HS-5 (cell line): ENCODE results near the gene PCK2.
"Not testable (repeated sequence)": the region's sequence is repeated elsewhere in the genome, so short reads cannot be mapped to it uniquely, and the experiment has no call there.

Source experiments
- DNase-seq: peaks from one replicate; pipeline ENCODE4 v3.0.0-alpha.2; 2012; ENCODE audit warnings: low read depth

Gene PCK2

DNA sequence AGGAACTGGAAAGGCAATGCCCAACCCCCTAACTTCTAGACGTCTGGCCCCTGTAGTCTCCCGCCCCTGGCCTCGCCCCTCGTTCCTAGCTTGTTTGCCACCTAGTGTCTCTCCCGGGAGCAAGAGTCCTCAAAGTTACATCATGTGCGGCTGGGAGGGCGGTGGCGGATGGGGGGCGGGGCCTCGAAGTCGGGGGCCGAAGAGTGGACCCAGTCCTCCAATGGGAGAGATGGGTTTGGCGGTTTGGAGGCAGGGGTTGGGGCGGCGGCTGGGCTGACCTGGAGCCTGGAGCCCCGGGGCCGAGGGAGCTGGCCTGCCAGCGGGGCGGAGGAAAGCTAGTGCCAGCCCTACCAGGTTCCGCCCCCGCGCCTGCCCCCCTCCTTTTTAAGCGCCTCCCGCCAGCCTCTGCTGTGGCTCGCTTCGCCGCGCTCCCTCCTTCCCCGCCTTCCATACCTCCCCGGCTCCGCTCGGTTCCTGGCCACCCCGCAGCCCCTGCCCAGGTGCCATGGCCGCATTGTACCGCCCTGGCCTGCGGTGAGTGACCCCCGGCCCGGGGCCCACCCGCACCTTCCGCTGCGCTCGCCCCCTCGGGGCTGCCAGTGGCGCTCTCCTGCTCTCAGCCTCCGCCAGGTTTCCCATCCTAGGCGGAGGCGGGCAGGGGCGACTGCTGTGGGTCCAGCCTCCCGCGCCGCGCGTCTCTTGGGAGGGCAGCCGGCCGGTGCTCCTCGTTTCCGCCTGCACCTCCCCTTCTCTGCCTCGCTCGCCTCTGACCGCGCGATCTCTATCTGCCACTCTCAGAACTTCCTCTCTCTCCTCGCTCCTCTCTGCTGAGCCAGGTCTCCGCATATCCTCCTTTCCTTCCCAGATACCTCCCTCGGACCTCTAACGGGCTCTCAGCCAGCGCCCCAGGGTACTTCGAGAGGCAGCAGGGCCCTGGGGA lies at the start of gene PCK2:
TSS of gene PCK2 (plus strand) at position 411 of the 940 bp plus-strand sequence. CDS start at position 506, 95 bp downstream.
- peak; percentile 56 for DNase-seq

DNA sequence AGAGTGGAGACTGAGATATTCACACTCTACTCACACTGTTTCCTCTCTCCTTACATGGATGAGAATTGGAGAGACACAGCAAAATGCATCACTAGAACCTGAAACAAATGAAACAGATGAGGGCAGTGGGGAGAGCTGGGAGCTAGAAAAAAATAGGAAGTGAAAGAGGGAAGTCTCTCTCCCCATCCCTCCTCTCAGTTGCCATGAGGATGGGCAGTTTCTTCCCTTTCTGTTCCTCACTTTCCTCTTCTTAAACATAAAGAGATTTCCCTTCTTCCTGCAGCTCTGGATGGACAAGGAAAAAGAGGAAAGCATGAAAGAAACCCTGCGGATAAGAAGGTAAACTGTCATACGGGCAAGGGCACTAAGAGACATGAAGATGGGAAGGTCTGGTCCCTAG lies 45.1 kb upstream of the PCK2 start:
- not testable (repeated sequence) for DNase-seq

DNA sequence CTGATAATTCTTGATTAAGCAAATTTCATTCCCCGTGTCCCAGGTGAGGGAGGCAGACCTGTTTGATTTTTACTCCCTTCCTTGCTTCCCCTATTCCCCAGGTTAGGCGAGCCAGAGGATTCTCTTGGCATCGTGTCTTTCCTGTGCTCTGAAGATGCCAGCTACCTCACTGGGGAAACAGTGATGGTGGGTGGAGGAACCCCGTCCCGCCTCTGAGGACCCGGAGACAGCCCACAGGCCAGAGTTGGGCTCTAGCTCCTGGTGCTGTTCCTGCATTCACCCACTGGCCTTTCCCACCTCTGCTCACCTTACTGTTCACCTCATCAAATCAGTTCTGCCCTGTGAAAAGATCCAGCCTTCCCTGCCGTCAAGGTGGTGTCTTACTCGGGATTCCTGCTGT lies 43.4 kb upstream of the PCK2 start:
- not testable (repeated sequence) for DNase-seq

DNA sequence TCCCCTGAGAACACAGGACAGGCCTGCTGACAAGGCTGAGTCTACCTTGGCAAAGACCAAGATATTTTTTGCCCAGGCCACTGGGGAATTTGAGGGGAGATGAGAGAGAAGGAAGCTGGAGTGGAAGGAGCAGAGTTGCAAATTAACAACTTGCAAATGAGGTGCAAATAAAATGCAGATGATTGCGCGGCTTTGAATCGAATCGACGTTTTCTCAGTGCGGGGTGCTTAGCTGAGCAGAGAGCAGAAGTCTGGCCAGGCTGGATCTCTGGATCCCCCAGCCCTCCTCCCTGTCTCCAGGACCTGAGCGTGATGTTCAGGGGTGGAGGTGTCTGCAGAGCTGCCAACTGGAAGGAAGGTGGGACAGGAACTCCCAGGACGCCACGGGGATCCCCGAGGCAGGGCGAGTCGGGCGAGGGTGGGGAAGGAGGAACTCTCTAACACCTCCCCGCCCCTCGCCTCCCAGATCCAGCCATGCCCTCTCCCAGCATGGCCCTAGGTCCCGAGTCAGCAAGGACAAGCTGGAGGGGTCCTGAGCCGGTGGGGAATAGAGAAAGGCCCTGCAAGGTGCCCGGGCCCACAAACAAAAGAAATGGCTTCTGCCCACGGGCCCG lies 42.8 kb upstream of the PCK2 start:
- DNase-seq = no peak

DNA sequence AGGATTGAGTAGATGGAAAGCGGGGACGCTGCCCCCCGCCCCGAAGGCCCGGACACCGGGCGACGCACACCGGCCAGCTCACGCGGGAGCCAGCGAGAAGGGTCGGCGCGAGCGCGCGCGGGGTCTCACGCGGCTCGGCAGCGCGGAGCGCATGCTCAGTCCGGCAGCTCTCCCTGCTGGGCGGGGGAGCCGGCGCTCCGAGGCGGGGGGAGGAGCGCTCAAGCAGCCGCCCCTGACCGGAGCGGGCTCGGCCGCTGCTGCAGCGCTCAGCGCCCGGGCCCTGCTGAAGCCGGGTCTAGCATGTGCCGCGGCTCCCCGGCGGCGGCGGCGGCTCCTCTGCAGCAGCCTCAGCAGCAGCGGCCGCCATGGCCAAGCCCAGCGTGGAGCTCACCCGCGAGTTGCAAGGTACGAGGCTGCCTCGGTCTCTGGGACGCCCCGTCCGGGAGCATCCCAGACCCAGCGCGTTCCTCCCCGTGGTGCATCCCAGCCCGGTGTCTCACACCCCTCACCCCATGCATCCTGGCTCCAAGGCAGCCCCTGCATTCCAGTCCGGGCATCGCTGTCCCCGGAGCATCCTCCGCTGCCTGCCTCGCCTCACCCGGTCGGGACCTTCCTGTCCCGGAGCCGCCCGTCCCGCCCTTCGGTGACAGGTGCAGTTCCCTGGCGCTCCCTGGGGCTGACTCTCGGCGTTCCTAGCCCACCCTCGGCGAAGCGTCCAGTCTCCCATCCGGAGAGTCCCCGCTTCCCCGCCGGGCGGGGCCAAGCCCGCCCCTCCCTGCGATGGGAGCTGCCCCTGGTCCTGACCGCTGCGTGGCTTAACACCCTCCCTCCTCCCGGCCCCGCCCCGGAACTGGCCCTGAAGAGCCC lies 42.1 kb upstream of the PCK2 start, which contains the start of gene CARMIL3:
TSS of gene CARMIL3 (plus strand) at position 221 of the 867 bp plus-strand sequence. CDS start at position 366, 145 bp downstream.
- no peak for DNase-seq

DNA sequence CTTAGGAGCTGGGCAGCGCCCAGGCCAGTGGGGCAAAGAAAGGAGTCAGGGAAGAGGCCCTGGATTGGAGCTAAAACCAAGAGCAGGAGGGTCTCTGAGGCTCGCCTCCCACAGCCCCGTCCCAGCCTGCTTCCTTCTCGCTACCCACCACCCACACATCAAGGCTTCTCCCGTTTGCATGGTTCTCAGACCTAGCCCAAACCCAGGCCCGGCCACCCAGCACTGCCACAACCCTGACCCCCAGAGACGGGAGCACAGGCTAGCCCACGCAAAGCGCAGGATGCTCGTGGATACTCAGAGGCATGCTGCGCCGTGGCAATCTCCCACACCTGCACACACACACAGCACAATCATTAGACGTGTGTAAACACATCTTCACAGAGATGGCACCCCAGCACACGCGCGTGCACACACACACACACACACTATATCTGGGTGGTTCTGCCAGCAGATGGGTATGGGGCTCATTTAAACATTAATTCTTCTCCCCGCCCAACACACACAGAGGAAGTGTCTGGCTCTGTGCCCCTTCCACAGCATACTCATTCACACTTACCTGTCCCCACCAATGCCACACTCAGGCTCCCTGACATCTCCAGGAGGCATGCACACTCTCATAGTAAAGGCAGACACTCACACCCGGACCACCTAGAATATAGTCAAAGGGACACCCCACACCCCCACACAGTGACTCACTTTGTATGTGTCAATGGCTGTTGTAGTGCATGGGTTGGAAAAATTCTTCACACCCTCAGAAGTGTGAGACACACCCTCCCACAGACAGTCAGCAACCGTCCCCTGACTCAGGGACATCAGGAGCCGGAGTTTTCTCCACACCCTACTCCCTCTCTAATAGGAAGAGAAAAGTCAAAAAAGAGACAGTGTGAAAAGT lies 41.2 kb upstream of the PCK2 start:
- no peak for DNase-seq

DNA sequence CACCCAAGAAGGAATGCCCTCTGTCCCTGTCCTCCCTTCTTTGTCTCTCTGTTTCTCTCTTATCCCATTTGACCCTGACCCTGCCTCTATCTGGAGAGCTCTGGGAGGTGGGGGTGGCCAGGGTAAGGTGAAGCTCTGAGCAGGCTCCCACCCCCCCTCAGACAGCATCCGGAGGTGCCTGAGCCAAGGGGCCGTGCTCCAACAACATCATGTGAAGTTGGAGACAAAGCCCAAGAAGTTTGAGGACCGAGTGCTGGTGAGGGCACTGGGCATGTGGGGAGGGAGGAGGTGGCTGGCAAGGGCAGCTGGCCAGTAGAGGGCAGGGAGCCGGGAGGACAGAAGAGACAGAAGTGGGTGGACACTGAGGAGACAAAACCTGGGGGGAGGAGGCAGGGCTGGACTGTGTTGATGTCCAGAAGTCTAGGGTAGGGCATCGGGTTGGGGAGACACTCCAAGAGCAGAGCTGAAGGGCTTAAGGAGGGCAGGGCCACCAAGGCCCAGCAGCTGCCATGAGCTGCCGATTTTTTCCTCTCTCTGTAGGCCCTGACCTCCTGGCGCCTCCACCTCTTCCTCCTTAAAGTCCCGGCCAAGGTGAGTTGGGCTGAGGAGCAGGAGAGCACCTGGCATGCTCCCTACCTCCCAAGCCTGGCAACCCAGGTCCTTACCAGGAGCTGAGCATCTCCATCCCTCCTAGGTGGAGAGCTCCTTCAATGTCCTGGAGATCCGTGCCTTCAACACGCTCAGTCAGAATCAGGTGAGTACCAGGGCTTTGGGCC lies 40.4 kb upstream of the PCK2 start:
- DNase-seq = no peak

DNA sequence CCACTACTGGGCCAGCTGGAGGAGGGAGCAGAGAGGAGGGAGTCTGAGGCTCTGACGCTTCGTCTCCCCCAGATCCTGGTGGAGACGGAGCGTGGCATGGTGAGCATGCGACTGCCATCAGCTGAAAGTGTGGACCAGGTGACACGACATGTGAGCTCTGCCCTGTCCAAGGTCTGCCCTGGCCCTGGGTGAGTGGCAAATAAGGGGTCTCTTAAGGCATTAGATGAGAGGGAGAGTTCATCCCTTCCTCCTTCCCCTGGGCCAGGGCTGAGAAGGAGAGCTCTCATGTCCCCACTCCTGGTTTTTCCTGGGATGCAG lies 39.8 kb upstream of the PCK2 start:
- DNase-seq = no peak

DNA sequence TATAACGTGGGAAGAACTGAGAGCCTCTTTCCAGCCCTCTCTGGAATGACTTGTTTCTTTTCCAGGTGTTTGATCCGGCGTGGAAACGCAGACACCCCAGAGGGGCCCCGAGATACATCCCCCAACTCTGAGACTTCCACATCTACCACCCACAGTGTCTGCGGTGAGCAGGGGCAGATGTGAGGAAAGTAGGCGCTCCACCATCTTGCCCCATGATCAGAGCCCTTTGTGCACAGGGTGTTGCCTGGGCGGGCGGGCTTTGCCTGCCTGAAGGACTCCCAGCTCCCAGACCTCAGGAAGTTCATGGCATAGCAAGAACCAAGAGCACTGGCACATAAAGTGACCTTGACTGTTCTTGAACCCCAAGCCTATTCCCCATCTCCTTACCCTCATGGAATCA lies 39.5 kb upstream of the PCK2 start:
- DNase-seq = no peak

DNA sequence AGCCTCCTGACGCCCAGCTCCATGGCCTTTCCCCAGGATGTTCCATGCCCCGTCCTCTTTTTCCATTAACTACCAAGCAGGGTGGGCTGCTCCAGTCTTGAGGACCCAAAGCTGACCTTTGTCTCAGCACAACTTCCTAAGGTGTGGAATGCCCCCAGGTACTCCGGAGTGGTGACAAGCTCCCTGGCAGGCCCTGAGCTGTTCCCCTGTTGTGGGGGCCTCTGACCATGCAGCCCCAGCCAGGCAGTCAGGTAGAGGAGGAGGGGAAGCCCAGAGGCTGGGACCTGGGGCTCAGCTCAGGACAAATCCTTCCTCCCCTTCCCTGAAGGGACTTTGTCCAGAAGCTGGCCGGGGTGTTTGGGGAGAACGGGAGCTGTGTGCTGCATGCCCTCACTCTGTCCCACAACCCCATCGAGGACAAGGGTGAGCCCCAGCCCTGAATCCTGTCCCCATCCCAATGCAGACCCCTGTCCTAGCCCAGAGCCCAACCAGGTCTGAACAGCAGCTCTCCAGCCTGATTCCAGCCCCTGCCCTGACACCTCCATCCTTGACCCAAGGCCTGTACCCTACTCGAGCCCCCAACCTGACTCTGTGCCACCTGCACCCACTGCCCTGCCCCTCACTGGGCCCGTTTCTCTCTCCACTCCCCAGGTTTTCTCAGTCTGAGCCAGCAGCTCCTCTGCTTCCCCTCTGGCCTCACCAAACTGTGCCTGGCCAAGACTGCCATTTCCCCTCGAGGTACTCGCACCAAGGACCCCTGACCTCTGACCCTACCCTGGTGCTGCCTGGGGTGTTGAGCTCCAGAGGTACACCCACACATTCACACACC lies 37.9 kb upstream of the PCK2 start:
- DNase-seq = no peak

DNA sequence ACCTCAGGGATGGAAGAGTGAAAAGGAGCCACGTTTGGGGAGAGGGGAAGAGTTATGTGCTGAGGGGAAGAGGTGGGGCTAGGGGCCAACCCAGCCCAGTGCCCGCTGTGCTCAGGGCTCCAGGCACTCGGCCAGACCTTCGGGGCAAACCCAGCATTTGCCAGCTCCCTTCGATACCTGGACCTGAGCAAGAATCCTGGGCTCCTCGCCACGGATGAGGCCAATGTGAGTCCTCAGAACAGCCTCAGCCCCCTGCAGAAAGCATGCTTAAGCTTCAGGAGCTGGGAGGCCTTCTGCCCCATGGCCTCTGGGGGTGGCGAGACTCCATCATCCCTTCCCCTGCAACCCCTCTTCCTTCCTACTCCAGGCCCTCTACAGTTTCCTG lies 37.3 kb upstream of the PCK2 start:
- no peak for DNase-seq

DNA sequence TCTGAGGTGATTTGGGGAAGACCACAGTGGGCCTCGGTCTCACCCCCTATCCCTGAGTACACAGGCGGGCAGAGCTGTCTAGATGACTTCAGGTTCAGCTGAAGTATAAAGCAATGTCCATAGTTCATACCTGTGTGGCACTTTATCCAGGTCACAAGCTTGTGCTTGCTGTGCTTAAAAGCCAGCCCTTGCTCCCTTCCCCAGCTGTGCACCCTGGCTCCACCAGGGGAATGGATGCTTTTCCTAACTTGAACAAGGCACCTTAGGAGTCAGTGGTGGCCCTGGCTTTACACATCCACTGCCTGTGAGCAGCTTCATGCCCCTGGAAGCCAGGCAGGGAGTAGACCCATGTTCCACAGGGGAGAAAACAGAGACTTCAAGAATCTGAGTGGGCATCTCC lies 36.8 kb upstream of the PCK2 start:
- DNase-seq = no peak

DNA sequence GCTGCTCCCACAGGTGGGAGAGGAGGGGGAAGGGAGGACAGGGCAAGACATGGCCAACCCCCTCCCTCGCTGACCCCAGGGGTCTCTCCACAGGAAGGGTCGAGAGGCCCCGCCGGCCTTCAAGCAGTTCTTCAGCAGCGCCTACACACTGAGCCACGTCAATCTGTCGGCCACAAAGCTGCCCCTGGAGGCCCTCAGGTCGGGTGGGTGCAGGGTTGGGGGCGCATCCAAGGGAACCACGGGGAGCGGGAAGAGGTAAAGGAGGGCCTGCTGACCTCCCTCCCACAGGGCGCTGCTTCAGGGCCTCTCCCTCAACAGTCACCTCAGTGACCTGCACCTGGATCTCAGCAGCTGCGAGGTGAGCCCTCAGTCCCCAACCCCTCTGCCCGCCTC lies 36.2 kb upstream of the PCK2 start:
- no peak for DNase-seq

DNA sequence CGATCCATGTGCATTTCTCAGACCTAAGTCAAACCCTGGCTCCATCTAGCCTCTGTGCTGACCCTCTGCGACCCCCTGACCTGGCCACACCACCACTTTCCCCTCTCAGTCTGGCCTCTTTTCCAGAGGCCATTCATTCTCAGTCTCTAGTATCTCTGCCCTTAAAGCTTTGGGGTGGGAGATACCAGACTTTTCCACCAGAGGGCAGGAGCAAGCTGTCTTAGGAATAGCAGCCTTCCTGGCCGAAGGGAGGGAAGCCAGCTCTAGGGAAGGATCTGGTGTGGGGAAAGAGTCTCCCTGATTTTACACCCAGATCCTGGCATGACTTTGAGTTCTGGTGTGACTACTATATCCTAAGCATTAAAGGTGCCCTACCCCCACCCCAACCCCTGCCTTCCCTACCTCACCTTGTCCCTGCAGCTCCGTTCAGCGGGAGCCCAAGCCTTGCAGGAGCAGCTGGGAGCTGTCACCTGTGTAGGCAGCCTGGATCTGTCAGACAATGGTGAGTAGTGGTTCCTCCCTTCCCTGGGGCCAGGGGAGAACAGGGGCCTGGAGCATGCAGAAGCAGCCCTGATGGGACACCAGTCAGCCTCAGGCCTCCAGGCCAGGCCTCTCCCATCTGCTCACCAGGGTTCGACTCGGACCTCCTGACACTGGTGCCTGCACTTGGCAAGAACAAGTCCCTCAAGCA lies 35.7 kb upstream of the PCK2 start:
- DNase-seq = peak; percentile 18

DNA sequence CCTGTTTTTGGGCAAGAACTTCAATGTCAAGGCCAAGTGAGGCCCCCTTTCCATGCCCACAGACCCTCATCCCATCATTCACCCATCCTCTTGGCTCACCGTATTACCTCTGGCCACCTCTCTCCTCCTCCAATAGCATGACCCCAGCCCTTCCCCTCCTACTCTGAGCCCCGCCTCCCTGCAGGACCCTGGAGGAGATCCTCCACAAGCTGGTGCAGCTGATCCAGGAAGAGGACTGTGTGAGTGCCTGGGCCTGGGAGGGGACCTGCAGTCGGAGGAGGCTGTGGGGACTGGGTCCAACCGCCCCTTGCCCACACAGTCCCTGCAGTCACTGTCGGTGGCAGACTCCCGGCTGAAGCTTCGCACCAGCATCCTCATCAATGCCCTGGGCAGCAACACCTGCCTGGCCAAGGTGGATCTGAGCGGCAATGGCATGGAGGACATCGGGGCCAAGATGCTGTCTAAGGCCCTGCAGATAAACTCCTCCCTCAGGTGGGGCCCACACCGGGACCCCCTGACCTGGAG lies 35.1 kb upstream of the PCK2 start:
- no peak for DNase-seq

DNA sequence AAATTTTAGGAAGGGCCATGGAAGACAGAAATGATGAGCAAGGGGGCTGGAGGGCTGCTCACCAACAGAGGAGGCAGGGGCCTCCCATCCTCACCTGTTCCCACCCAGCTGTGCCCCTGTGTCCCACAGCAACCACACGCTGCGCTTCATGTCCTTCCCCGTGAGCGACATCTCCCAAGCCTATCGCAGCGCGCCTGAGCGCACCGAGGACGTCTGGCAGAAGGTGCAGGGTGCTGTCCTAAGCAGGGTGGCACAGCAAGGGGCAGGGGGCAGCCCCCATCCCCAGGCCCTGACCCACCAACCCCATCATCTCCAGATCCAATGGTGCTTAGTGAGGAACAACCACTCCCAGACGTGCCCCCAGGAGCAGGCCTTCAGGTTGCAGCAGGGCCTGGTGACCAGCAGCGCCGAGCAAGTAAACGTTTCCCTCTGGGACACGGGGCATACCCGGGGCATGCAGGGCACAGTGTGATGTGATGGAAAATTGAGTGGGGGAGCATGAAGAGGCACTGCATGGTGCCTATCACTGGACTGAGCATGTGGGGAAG lies 34.2 kb upstream of the PCK2 start:
- DNase-seq = no peak

DNA sequence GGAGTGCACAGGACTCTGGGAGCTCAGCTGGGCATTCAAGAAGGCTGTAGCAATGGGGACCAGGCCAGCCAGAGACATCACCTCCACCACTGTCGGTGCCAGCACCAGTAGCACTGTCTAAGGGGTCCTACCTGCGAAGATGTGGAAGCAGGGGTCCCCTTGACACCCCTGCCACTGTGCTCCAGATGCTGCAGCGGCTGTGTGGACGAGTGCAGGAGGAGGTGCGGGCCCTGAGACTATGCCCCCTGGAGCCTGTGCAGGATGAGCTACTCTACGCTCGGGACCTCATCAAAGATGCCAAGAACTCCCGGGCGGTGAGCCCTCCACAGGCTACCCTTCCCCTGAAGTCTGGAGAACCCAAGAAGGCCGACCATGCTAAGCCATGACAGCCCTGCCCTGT lies 33.7 kb upstream of the PCK2 start:
- DNase-seq = no peak
